MM.1S (cell line): Measurements from ENCODE around the gene RASGRP4.

Source experiments
- DNase-seq: peaks from one replicate; pipeline ENCODE4 v3.0.0-alpha.2; 2015
- H2AFZ ChIP-seq: fragments of 300-600 bp; sonication (generic); 2 replicates; pipeline ENCODE4 v1.6.0; 2016; ENCODE audit warnings: antibody characterized with exemption, low read length
- H3F3A ChIP-seq: fragments of 300-600 bp; sonication (generic); 2 replicates; pipeline ENCODE4 v1.6.1; 2016; ENCODE audit warnings: mild to moderate bottlenecking, antibody characterized with exemption, low read length, moderate library complexity, mixed read lengths; ENCODE audit not compliant: insufficient read depth
- H3K27ac ChIP-seq: fragments of 300-600 bp; sonication (generic); 2 replicates; pipeline ENCODE4 v1.5.1; 2016; ENCODE audit warnings: mild to moderate bottlenecking, low read length
- H3K27me3 ChIP-seq: fragments of 300-600 bp; sonication (generic); replicated peaks from 2 replicates; pipeline ENCODE4 v1.6.0; 2016; ENCODE audit warnings: low read length; ENCODE audit not compliant: insufficient read depth
- H3K36me3 ChIP-seq: fragments of 300-600 bp; sonication (generic); replicated peaks from 2 replicates; pipeline ENCODE4 v1.6.1; 2016; ENCODE audit warnings: mild to moderate bottlenecking, low read length, mixed read lengths; ENCODE audit not compliant: insufficient read depth
- H3K4me1 ChIP-seq: fragments of 300-600 bp; sonication (generic); 2 replicates; pipeline ENCODE4 v1.6.1; 2016; ENCODE audit warnings: low read length, mixed read lengths
- H3K4me2 ChIP-seq: fragments of 300-600 bp; sonication (generic); 2 replicates; pipeline ENCODE4 v1.6.0; 2016; ENCODE audit warnings: low read depth, low read length
- H3K4me3 ChIP-seq: fragments of 300-600 bp; sonication (generic); 2 replicates; pipeline ENCODE4 v1.5.1; 2016; ENCODE audit warnings: low read length, mixed read lengths
- H3K79me2 ChIP-seq: fragments of 300-600 bp; sonication (generic); 2 replicates; pipeline ENCODE4 v1.6.1; 2016; ENCODE audit warnings: mixed run types, low read length, mixed read lengths
- H3K9ac ChIP-seq: fragments of 300-600 bp; sonication (generic); 2 replicates; pipeline ENCODE4 v1.6.1; 2016; ENCODE audit warnings: low read length, mixed read lengths
- H3K9me2 ChIP-seq: fragments of 300-600 bp; sonication (generic); replicated peaks from 2 replicates; pipeline ENCODE4 v1.6.1; 2016; ENCODE audit warnings: mild to moderate bottlenecking, low read length, mixed read lengths; ENCODE audit not compliant: insufficient read depth
- H3K9me3 ChIP-seq: fragments of 300-600 bp; sonication (generic); replicated peaks from 2 replicates; pipeline ENCODE4 v1.6.1; 2016; ENCODE audit warnings: mild to moderate bottlenecking, low read length, mixed read lengths; ENCODE audit not compliant: insufficient read depth
- H4K20me1 ChIP-seq: fragments of 300-600 bp; sonication (generic); 2 replicates; pipeline ENCODE4 v1.6.1; 2016; ENCODE audit warnings: mild to moderate bottlenecking, low read length, moderate library complexity, mixed read lengths; ENCODE audit not compliant: insufficient read depth
- CTCF ChIP-seq: fragments of 300-600 bp; sonication (generic); IDR thresholded peaks from 2 replicates; pipeline ENCODE4 v1.5.1; 2016; ENCODE audit warnings: antibody characterized with exemption, low read length, mixed read lengths
- EZH2 ChIP-seq: fragments of 300-600 bp; sonication (generic); optimal IDR thresholded peaks from 2 replicates; pipeline ENCODE3; 2017; ENCODE audit warnings: low read depth, mild to moderate bottlenecking, antibody characterized with exemption, low read length, mixed read lengths
- EZH2phosphoT487 ChIP-seq: fragments of 300-600 bp; sonication (generic); IDR thresholded peaks from 2 replicates; pipeline ENCODE4 v1.6.1; 2018; ENCODE audit warnings: antibody characterized with exemption, low read length

RASGRP4 gene

GRCh38 chr19:38402967-38403674 lies 22.9 kb downstream of the RASGRP4 start, which contains the start of gene FAM98C:
Gene FAM98C (plus strand): TSS chr19:38403093. CDS start chr19:38403154, 61 bp downstream.
- Histone ChIP-seq H3K4me1 (no peaks in the 10 kb centered on the region), H3K27ac (no peak within 1 kb of the TSS)

DNA sequence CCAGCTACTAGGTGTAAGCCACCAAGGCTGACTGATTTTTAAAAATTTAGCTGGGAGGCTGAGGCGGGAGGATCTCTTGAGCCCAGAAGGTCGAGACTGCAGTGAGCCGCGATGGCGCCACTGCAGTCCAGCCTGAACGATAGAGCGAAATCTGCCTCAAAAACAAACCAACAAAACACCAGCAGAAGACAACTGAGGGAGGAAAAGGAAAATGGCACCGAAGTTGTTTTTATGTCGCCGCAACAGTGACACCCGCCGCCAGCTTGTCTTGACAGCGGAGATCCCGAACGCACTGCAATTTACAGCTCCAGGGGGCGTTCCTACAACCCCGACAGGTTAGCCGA lies 23.4 kb downstream of the RASGRP4 start:
- H4K20me1 ChIP-seq, result no peaks in the 10 kb centered on the region
- H3K9ac ChIP-seq, result no peak overlapping the region

More at GRCh38 chr19:38402967-38403674, 22.9 kb downstream of the RASGRP4 start, which contains the start of gene FAM98C:
- peak within 1 kb of the TSS; percentile 97 for H3K4me2 ChIP-seq
- H3F3A ChIP-seq, result no peaks in the 10 kb centered on the region
- peak within 1 kb of the TSS; percentile 65; the same call in 1 of the 2 replicates for H3K9ac ChIP-seq
- H4K20me1 ChIP-seq, result no peaks in the 10 kb centered on the region
- no peaks in the 10 kb centered on the region for H3K79me2 ChIP-seq
- no peaks in the 10 kb centered on the region for H3K9me2 ChIP-seq
- H3K9me3 ChIP-seq, result no peaks in the 10 kb centered on the region
- no peaks in the 10 kb centered on the region for H3K36me3 ChIP-seq
- peak within 1 kb of the TSS; percentile 83 for H3K4me3 ChIP-seq
- peak within 1 kb of the TSS; percentile 99 for H2AFZ ChIP-seq
- TF ChIP-seq CTCF, result peak; percentile 71
- no peak for TF ChIP-seq EZH2
- DNase-seq, result peak; percentile 97
- peaks cover 29% of the 10 kb centered on the region for H3K27me3 ChIP-seq

GRCh38 chr19:38401148-38401547 lies 24.9 kb downstream of the RASGRP4 start:
- DNase-seq, result no peak
- no peak overlapping the region for H3K4me2 ChIP-seq
- no peak overlapping the region for H3K4me3 ChIP-seq
- no peaks in the 10 kb centered on the region for H3K79me2 ChIP-seq
- H3K9ac ChIP-seq, result no peak overlapping the region
- no peaks in the 10 kb centered on the region for H4K20me1 ChIP-seq
- H3K9me2 ChIP-seq, result no peaks in the 10 kb centered on the region
- H3K27ac ChIP-seq, result no peak overlapping the region
- no peaks in the 10 kb centered on the region for H3K9me3 ChIP-seq
- peaks cover 47% of the 10 kb centered on the region for H3K27me3 ChIP-seq
- H2AFZ ChIP-seq, result no peak overlapping the region
- TF ChIP-seq EZH2 (no peak), CTCF (no peak), EZH2phosphoT487 (no peak)
- H3F3A ChIP-seq, result no peaks in the 10 kb centered on the region
- no peaks in the 10 kb centered on the region for H3K4me1 ChIP-seq
- H3K36me3 ChIP-seq, result no peaks in the 10 kb centered on the region

More for the DNA sequence above, 23.4 kb downstream of the RASGRP4 start:
- no peaks in the 10 kb centered on the region for H3K9me3 ChIP-seq
- no peak for DNase-seq
- peak overlapping the region; percentile 99 for H2AFZ ChIP-seq
- H3K79me2 ChIP-seq, result no peaks in the 10 kb centered on the region
- no peaks in the 10 kb centered on the region for H3K9me2 ChIP-seq
- H3K27me3 ChIP-seq, result peaks cover 33% of the 10 kb centered on the region
- peak overlapping the region; percentile 82 for H3K4me2 ChIP-seq
- no peaks in the 10 kb centered on the region for H3K4me1 ChIP-seq
- peak overlapping the region; percentile 62 for H3K4me3 ChIP-seq
- H3K27ac ChIP-seq, result no peak overlapping the region
- TF ChIP-seq CTCF (no peak), EZH2phosphoT487 (no peak), EZH2 (no peak)
- H3K36me3 ChIP-seq, result no peaks in the 10 kb centered on the region
- no peaks in the 10 kb centered on the region for H3F3A ChIP-seq
